SK-N-MC (cell line): Measurements from ENCODE around the gene SPATA20.

ENCODE experiments used
- EZH2 ChIP-seq: fragments of 200-600 bp; sonication (generic); IDR thresholded peaks from one replicate; pipeline ENCODE4 v1.6.1; 2017; ENCODE audit warnings: antibody characterized with exemption
- FOXP2 ChIP-seq: optimal IDR thresholded peaks from 2 replicates; pipeline ENCODE3; 2011; ENCODE audit warnings: mild to moderate bottlenecking, moderate library complexity; ENCODE audit not compliant: insufficient read depth; ENCODE audit errors: extremely low read length, control extremely low read depth
- POLR2AphosphoS5 ChIP-seq: IDR thresholded peaks from 2 replicates; pipeline ENCODE4 v1.6.1; 2012; ENCODE audit warnings: mild to moderate bottlenecking, low read depth, low read length, borderline replicate concordance

GRCh38 chr17:50531428-50532025 is 15.4 kb upstream of the SPATA20 start:
- no peak for TF ChIP-seq EZH2
- no peak for TF ChIP-seq POLR2AphosphoS5
- no peak for TF ChIP-seq FOXP2
